Large intestine (tissue), 3 donors: Measurements from ENCODE around the gene ZNF236. TPM values are rescaled to one million over a fixed set of nuclear protein-coding genes. Genes with fewer than 3 reads are reported as not detected.

Source experiments
- DNase-seq, 2 donors: peaks; one replicate each; pipeline versions ENCODE4 v3.0.0 to v3.0.0-alpha.2; 2013
- H3K27ac ChIP-seq: one replicate; pipeline ENCODE4 v1.5.1; 2013; ENCODE audit warnings: low read length
- H3K27me3 ChIP-seq: 2 replicates; pipeline ENCODE4 v1.6.1; 2013; ENCODE audit warnings: low read length; ENCODE audit not compliant: control insufficient read depth, insufficient read depth
- H3K36me3 ChIP-seq: 2 replicates; pipeline ENCODE4 v1.6.1; 2013; ENCODE audit warnings: low read length; ENCODE audit not compliant: control insufficient read depth, insufficient read depth
- H3K4me1 ChIP-seq: one replicate; pipeline ENCODE4 v1.6.1; 2013; ENCODE audit warnings: low read length; ENCODE audit not compliant: control insufficient read depth, insufficient read depth
- H3K4me3 ChIP-seq: one replicate; pipeline ENCODE4 v1.5.1; 2013; ENCODE audit warnings: low read length
- H3K9me3 ChIP-seq: one replicate; pipeline ENCODE4 v1.6.1; 2013; ENCODE audit warnings: mild to moderate bottlenecking, low read depth, low read length, moderate library complexity; ENCODE audit not compliant: control insufficient read depth
- WGBS: methylation state at CpG from one replicate; pipeline ENCODE4 v1.1.5; 2013; ENCODE audit warnings: low lambda C conversion rate; ENCODE audit not compliant: insufficient coverage; 5-methylcytosine and 5-hydroxymethylcytosine counted together
- polyA plus RNA-seq: library from polyadenylated mRNA; unstranded; fragments of 120-200 nt; gene quantifications from one replicate; pipeline ENCODE4 v1.2.1, GENCODE V29; 2013

Gene ZNF236
- polyA plus RNA-seq, 1 donor, result 7.1 TPM

GRCh38 chr18:76881744-76882143 is 59.4 kb downstream of the ZNF236 start:
- Histone ChIP-seq H3K4me1 (no peaks in the 10 kb centered on the region), H3K27ac (no peak overlapping the region), H3K27me3 (no peaks in the 10 kb centered on the region), H3K4me3 (no peak overlapping the region), H3K36me3 (peaks cover 63% of the 10 kb centered on the region), H3K9me3 (peaks cover 2% of the 10 kb centered on the region)
- DNase-seq, result no peak
- WGBS, result 87% methylated on average over 3 of the region's 4 CpGs

GRCh38 chr18:76882146-76882545 is 59.8 kb downstream of the ZNF236 start:
- Histone ChIP-seq H3K4me1 (no peaks in the 10 kb centered on the region), H3K9me3 (peaks cover 2% of the 10 kb centered on the region), H3K27ac (no peak overlapping the region), H3K36me3 (peaks cover 64% of the 10 kb centered on the region), H3K4me3 (no peak overlapping the region), H3K27me3 (no peaks in the 10 kb centered on the region)
- no CpG with 5 or more reads among the region's 5 CpGs for WGBS
- no peak for DNase-seq

- no peak overlapping the region for H3K4me3 ChIP-seq
- no peak overlapping the region for H3K27ac ChIP-seq
- H3K27me3 ChIP-seq, result no peaks in the 10 kb centered on the region
- peaks cover 2% of the 10 kb centered on the region for H3K9me3 ChIP-seq
- H3K36me3 ChIP-seq, result peaks cover 75% of the 10 kb centered on the region
- DNase-seq, result no peak
- no CpG with 5 or more reads among the region's 5 CpGs for WGBS
- H3K4me1 ChIP-seq, result no peaks in the 10 kb centered on the region
These were observed 62.6 kb downstream of the ZNF236 start for GRCh38 chr18:76885001-76885400.

GRCh38 chr18:76886112-76886511 is 63.8 kb downstream of the ZNF236 start:
- no peak overlapping the region for H3K4me3 ChIP-seq
- H3K9me3 ChIP-seq, result no peaks in the 10 kb centered on the region
- peaks cover 66% of the 10 kb centered on the region for H3K36me3 ChIP-seq
- DNase-seq, result no peak
- H3K4me1 ChIP-seq, result no peaks in the 10 kb centered on the region
- H3K27ac ChIP-seq, result no peak overlapping the region
- WGBS, result 84% methylated on average over 3 of the region's 7 CpGs
- no peaks in the 10 kb centered on the region for H3K27me3 ChIP-seq

- Histone ChIP-seq H3K4me3 (no peak overlapping the region), H3K9me3 (no peaks in the 10 kb centered on the region), H3K36me3 (peaks cover 43% of the 10 kb centered on the region), H3K27me3 (no peaks in the 10 kb centered on the region), H3K27ac (no peak overlapping the region), H3K4me1 (no peaks in the 10 kb centered on the region)
- DNase-seq, result no peak
- WGBS, result 80% methylated on average over 1 of the region's 8 CpGs
These were observed 66.8 kb downstream of the ZNF236 start for GRCh38 chr18:76889091-76889699.

GRCh38 chr18:76892832-76893231 is 70.5 kb downstream of the ZNF236 start:
- H3K9me3 ChIP-seq, result peaks cover 5% of the 10 kb centered on the region
- DNase-seq, result no peak

GRCh38 chr18:76894566-76895346 is 72.4 kb downstream of the ZNF236 start:
- H3K9me3 ChIP-seq, result peaks cover 5% of the 10 kb centered on the region
- WGBS, result no CpG with 5 or more reads among the region's 37 CpGs
- no peaks in the 10 kb centered on the region for H3K4me1 ChIP-seq
- no peak overlapping the region for H3K4me3 ChIP-seq
- no peak overlapping the region for H3K27ac ChIP-seq
- no peak for DNase-seq
- no peaks in the 10 kb centered on the region for H3K27me3 ChIP-seq
- H3K36me3 ChIP-seq, result peaks cover 39% of the 10 kb centered on the region

More at GRCh38 chr18:76892832-76893231, 70.5 kb downstream of the ZNF236 start:
- H3K4me3 ChIP-seq, result no peak overlapping the region
- no peaks in the 10 kb centered on the region for H3K4me1 ChIP-seq
- H3K36me3 ChIP-seq, result peaks cover 44% of the 10 kb centered on the region
- 100% methylated on average over 1 of the region's 5 CpGs for WGBS
- H3K27me3 ChIP-seq, result no peaks in the 10 kb centered on the region
- no peak overlapping the region for H3K27ac ChIP-seq

- WGBS, result no CpG with 5 or more reads among the region's 3 CpGs
- no peak for DNase-seq
- H3K27me3 ChIP-seq, result no peaks in the 10 kb centered on the region
- H3K4me1 ChIP-seq, result no peaks in the 10 kb centered on the region
- peaks cover 41% of the 10 kb centered on the region for H3K36me3 ChIP-seq
- no peak overlapping the region for H3K27ac ChIP-seq
- H3K4me3 ChIP-seq, result no peak overlapping the region
- H3K9me3 ChIP-seq, result peaks cover 5% of the 10 kb centered on the region
These were observed 73.1 kb downstream of the ZNF236 start for GRCh38 chr18:76895498-76895897.

- no peak for DNase-seq
- Histone ChIP-seq H3K9me3 (peaks cover 5% of the 10 kb centered on the region), H3K4me1 (no peaks in the 10 kb centered on the region), H3K36me3 (peaks cover 46% of the 10 kb centered on the region), H3K27ac (no peak overlapping the region), H3K4me3 (no peak overlapping the region), H3K27me3 (no peaks in the 10 kb centered on the region)
These were observed 74.3 kb downstream of the ZNF236 start for GRCh38 chr18:76896677-76897076.

- H3K4me1 ChIP-seq, result no peaks in the 10 kb centered on the region
- H3K27ac ChIP-seq, result no peak overlapping the region
- WGBS, result no CpG with 5 or more reads among the region's 2 CpGs
- no peak overlapping the region for H3K4me3 ChIP-seq
- no peaks in the 10 kb centered on the region for H3K27me3 ChIP-seq
- peaks cover 47% of the 10 kb centered on the region for H3K36me3 ChIP-seq
- peaks cover 5% of the 10 kb centered on the region for H3K9me3 ChIP-seq
- DNase-seq, result no peak
These were observed 74.9 kb downstream of the ZNF236 start for GRCh38 chr18:76897257-76897656.

- Histone ChIP-seq H3K27me3 (no peaks in the 10 kb centered on the region), H3K4me1 (no peaks in the 10 kb centered on the region), H3K36me3 (peaks cover 28% of the 10 kb centered on the region), H3K9me3 (no peaks in the 10 kb centered on the region), H3K4me3 (no peak overlapping the region), H3K27ac (no peak overlapping the region)
- WGBS, result 100% methylated on average over 1 of the region's 6 CpGs
- no peak for DNase-seq
These were observed 81.0 kb downstream of the ZNF236 start for GRCh38 chr18:76903386-76903785.
